IMR-90 (cell line): Measurements from ENCODE around the gene UBL7. TPM values are rescaled to one million over a fixed set of nuclear protein-coding genes. Genes with fewer than 3 reads are reported as not detected.

Experiments
- ATAC-seq: fragments of 200-7000 bp; cut with Tn5 transposase; 2 replicates; pipeline ENCODE4 v1.9.1; 2020; ENCODE audit warnings: low read depth, mild to moderate bottlenecking, moderate library complexity
- BruUV-seq: library from RNA; stranded (reverse); fragments of 400-500 nt; replicated peaks from 2 replicates; lab custom pipeline; 2021; lab: Mats Ljungman, UMichigan
- CTCF ChIA-PET: fragments of 300-600 bp; formaldehyde crosslinking; extraction: SDS; loops from one replicate; lab custom pipeline; 2021; ENCODE audit warnings: antibody characterized with exemption; lab: Yijun Ruan, JAX
- POLR2A ChIA-PET: fragments of 300-600 bp; sonication (Branson Sonifier 250); formaldehyde crosslinking; loops from one replicate; lab custom pipeline; 2022; ENCODE audit warnings: antibody characterized with exemption; ENCODE audit not compliant: unreplicated experiment; lab: Charles Lee
- DNase-seq: peaks from one replicate; pipeline ENCODE4 v3.0.0; 2013
- H2AFZ ChIP-seq: replicated peaks from 2 replicates; pipeline ENCODE3; 2013; ENCODE audit warnings: low read length, mild to moderate bottlenecking; ENCODE audit not compliant: poor library complexity
- H2AK5ac ChIP-seq: 2 replicates; pipeline ENCODE4 v1.6.1; 2013; ENCODE audit warnings: low read depth, low read length, inconsistent platforms
- H2AK9ac ChIP-seq: replicated peaks from 2 replicates; pipeline ENCODE3; 2013; ENCODE audit warnings: mild to moderate bottlenecking, low read depth, low read length, moderate library complexity; ENCODE audit not compliant: poor library complexity
- H2BK120ac ChIP-seq: 2 replicates; pipeline ENCODE4 v1.6.1; 2013; ENCODE audit warnings: low read depth, low read length, inconsistent platforms
- H2BK15ac ChIP-seq: 3 replicates; pipeline ENCODE4 v1.6.1; 2013; ENCODE audit warnings: low read depth, low read length, inconsistent platforms
- H2BK20ac ChIP-seq: 2 replicates; pipeline ENCODE4 v1.6.1; 2013; ENCODE audit warnings: low read depth, mild to moderate bottlenecking, inconsistent platforms, low read length, moderate library complexity
- H2BK5ac ChIP-seq: 2 replicates; pipeline ENCODE4 v1.6.1; 2013; ENCODE audit warnings: mild to moderate bottlenecking, low read depth, low read length, inconsistent platforms; ENCODE audit not compliant: poor library complexity, severe bottlenecking
- H3K14ac ChIP-seq: replicated peaks from 2 replicates; pipeline ENCODE4 v1.6.1; 2013; ENCODE audit warnings: low read depth, low read length, inconsistent platforms
- H3K18ac ChIP-seq: 2 replicates; pipeline ENCODE4 v1.6.1; 2013; ENCODE audit warnings: low read depth, low read length, control low read depth
- H3K23ac ChIP-seq: 2 replicates; pipeline ENCODE4 v1.6.1; 2013; ENCODE audit warnings: low read depth, low read length, inconsistent platforms
- H3K27ac ChIP-seq: 2 replicates; pipeline ENCODE4 v1.5.1; 2013; ENCODE audit warnings: mild to moderate bottlenecking, control low read depth, low read length; ENCODE audit not compliant: insufficient read depth
- H3K27me3 ChIP-seq: 2 replicates; pipeline ENCODE4 v1.6.1; 2013; ENCODE audit warnings: low read length; ENCODE audit not compliant: control insufficient read depth, insufficient read depth
- H3K36me3 ChIP-seq: 2 replicates; pipeline ENCODE4 v1.6.1; 2013; ENCODE audit warnings: low read length, mixed read lengths; ENCODE audit not compliant: control insufficient read depth, insufficient read depth
- H3K4ac ChIP-seq: 2 replicates; pipeline ENCODE4 v1.6.1; 2013; ENCODE audit warnings: low read depth, low read length, inconsistent platforms
- H3K4me1 ChIP-seq: 2 replicates; pipeline ENCODE4 v1.6.1; 2013; ENCODE audit warnings: low read length, mixed read lengths; ENCODE audit not compliant: control insufficient read depth, insufficient read depth
- H3K4me2 ChIP-seq: 2 replicates; pipeline ENCODE4 v1.6.1; 2013; ENCODE audit warnings: low read depth, mild to moderate bottlenecking, control low read depth, low read length, moderate library complexity
- H3K4me3 ChIP-seq: 2 replicates; pipeline ENCODE4 v1.5.1; 2013; ENCODE audit warnings: low read depth, mild to moderate bottlenecking, control low read depth, low read length, moderate library complexity; ENCODE audit not compliant: insufficient read depth
- H3K56ac ChIP-seq: 2 replicates; pipeline ENCODE4 v1.6.1; 2013; ENCODE audit warnings: low read length, inconsistent platforms; ENCODE audit not compliant: insufficient read depth; ENCODE audit errors: extremely low read depth
- H3K79me1 ChIP-seq, 2 experiments: 2 replicates each; pipeline ENCODE4 v1.6.1; 2013; ENCODE audit warnings: low read length in 2 of 2, inconsistent platforms in 1 of 2, low read depth in 1 of 2
- H3K9ac ChIP-seq: 2 replicates; pipeline ENCODE4 v1.6.1; 2013; ENCODE audit warnings: low read depth, low read length, control low read depth
- H3K9me1 ChIP-seq: 2 replicates; pipeline ENCODE4 v1.6.1; 2013; ENCODE audit warnings: low read length, inconsistent platforms; ENCODE audit not compliant: insufficient read depth
- H3K9me3 ChIP-seq: 2 replicates; pipeline ENCODE4 v1.6.1; 2013; ENCODE audit warnings: low read length; ENCODE audit not compliant: control insufficient read depth, insufficient read depth
- H4K20me1 ChIP-seq: 2 replicates; pipeline ENCODE4 v1.6.1; 2013; ENCODE audit warnings: low read length, inconsistent platforms; ENCODE audit not compliant: insufficient read depth
- H4K5ac ChIP-seq: 2 replicates; pipeline ENCODE4 v1.6.1; 2013; ENCODE audit warnings: mild to moderate bottlenecking, low read depth, low read length, control low read depth
- H4K8ac ChIP-seq, 2 experiments: 2 replicates each; pipeline ENCODE4 v1.6.1; 2013; ENCODE audit warnings: low read depth in 2 of 2, low read length in 2 of 2, control low read depth in 1 of 2, inconsistent platforms in 1 of 2
- H4K91ac ChIP-seq: 2 replicates; pipeline ENCODE4 v1.6.1; 2013; ENCODE audit warnings: low read depth, low read length, inconsistent platforms; ENCODE audit not compliant: insufficient read depth
- BHLHE40 ChIP-seq: fragments of 150-350 bp; IDR thresholded peaks from 2 replicates; pipeline ENCODE4 v1.6.1; 2016; ENCODE audit warnings: mild to moderate bottlenecking, low read depth, low read length
- FOS ChIP-seq: fragments of 150-350 bp; IDR thresholded peaks from 2 replicates; pipeline ENCODE4 v1.6.1; 2016; ENCODE audit warnings: low read depth, low read length
- MAFK ChIP-seq: IDR thresholded peaks from 2 replicates; pipeline ENCODE4 v1.6.1; 2012; ENCODE audit warnings: low read depth, low read length, improper control_type of control experiment
- MXI1 ChIP-seq: IDR thresholded peaks from 2 replicates; pipeline ENCODE4 v1.6.1; 2012; ENCODE audit warnings: low read depth, mild to moderate bottlenecking, low read length, moderate library complexity, borderline replicate concordance
- NFE2L2 ChIP-seq: fragments of 150-350 bp; IDR thresholded peaks from 2 replicates; pipeline ENCODE4 v1.6.1; 2016; ENCODE audit warnings: low read depth, mild to moderate bottlenecking, low read length
- POLR2A ChIP-seq: IDR thresholded peaks from 2 replicates; pipeline ENCODE4 v1.6.1; 2012; ENCODE audit warnings: mild to moderate bottlenecking, low read depth, low read length
- RAD21 ChIP-seq: IDR thresholded peaks from 2 replicates; pipeline ENCODE4 v1.6.1; 2012; ENCODE audit warnings: low read length, improper control_type of control experiment
- RFX5 ChIP-seq: IDR thresholded peaks from 2 replicates; pipeline ENCODE4 v1.8.0; 2012; ENCODE audit warnings: low read depth, mild to moderate bottlenecking, low read length, moderate library complexity
- SMC3 ChIP-seq: fragments of 150-350 bp; IDR thresholded peaks from 2 replicates; pipeline ENCODE4 v1.6.1; 2016; ENCODE audit warnings: low read depth, mild to moderate bottlenecking, antibody characterized with exemption, low read length, moderate library complexity
- WGBS, 2 experiments: methylation state at CpG; one replicate each; pipeline versions ENCODE4 v1.1.5 to v1.1.7; 2013; ENCODE audit warnings: missing lambda C conversion rate in 2 of 2; ENCODE audit not compliant: insufficient read length in 1 of 2; ENCODE audit errors: extremely low coverage in 2 of 2; 5-methylcytosine and 5-hydroxymethylcytosine counted together
- dilution Hi-C: fragments of 300-500 bp; cut with HindIII; formaldehyde crosslinking; loops from one replicate; pipeline ENCODE4 v1.14.3; 2018; ENCODE audit warnings: low sequenced_read_pairs; ENCODE audit not compliant: unreplicated experiment
- in situ Hi-C: fragments of 300-500 bp; cut with MboI; formaldehyde crosslinking; loops from 3 replicates; pipeline ENCODE4 v1.14.3; 2019; ENCODE audit warnings: low sequenced_read_pairs, inconsistent platforms, mixed read lengths
- intact Hi-C: fragments of 100-400 bp; cut with micrococcal nuclease; formaldehyde crosslinking; loops from 2 replicates; pipeline ENCODE4 v1.10.0; 2022
- polyA plus RNA-seq, 3 experiments: library from polyadenylated mRNA; depleted of rRNA; stranded (reverse); fragments of >200 nt; gene quantifications; 2 replicates each; pipeline ENCODE4 v1.2.3, GENCODE V29; 2012; ENCODE audit warnings: low replicate concordance in 1 of 3
- total RNA-seq: library from RNA; depleted of rRNA; stranded (reverse); fragments of >200 nt; gene quantifications from 2 replicates; pipeline ENCODE4 v1.2.3, GENCODE V29; 2012

Gene UBL7
- total and polyA plus RNA-seq, 2 of the 4 experiments (the other 2 are of a cell fraction) = 68.1 to 78.4 TPM

GRCh38 chr15:74443100-74443909 lies 17.7 kb downstream of the UBL7 start:
- BruUV-seq = no TSS peak

More at GRCh38 chr15:74443100-74443909, 17.7 kb downstream of the UBL7 start:
- ChIA-PET POLR2A (no interaction called here), CTCF (interaction anchor here (0.6 to 3.0 kb wide), 2 partner anchors 14 to 61 kb away, joined by 3 to 13 read pairs; no protein-coding TSS in a partner anchor)
- Histone ChIP-seq H3K4me3 (no peak overlapping the region), H3K4ac (peak overlapping the region; percentile 45; the same call in 1 of the 2 replicates), H2BK15ac (0 out of 3 replicates have a peak overlapping the region, but pooled peaks have one; percentile 46), H3K9me1 (peaks cover 15% of the 10 kb centered on the region), H3K56ac (no peak overlapping the region), H3K9ac (no peak overlapping the region), H3K4me2 (no peak overlapping the region), H2BK120ac (no peak overlapping the region), H4K91ac (peak overlapping the region; percentile 43; the same call in 1 of the 2 replicates), H3K36me3 (peaks cover 24% of the 10 kb centered on the region), H2AK5ac (peak overlapping the region; percentile 92; the same call in 1 of the 2 replicates), H3K4me1 (peaks cover 8% of the 10 kb centered on the region), H3K9me3 (no peaks in the 10 kb centered on the region), H2BK5ac (no peak overlapping the region), H3K18ac (no peak overlapping the region), H3K14ac (peak overlapping the region; percentile 60; the same call in 1 of the 2 replicates), H3K23ac (0 out of 2 replicates have a peak overlapping the region, but pooled peaks have one; percentile 29), H3K27me3 (no peaks in the 10 kb centered on the region), H3K79me1 (no peaks in the 10 kb centered on the region), H2AFZ (peak overlapping the region; percentile 11), H2BK20ac (no peak overlapping the region), H4K20me1 (no peaks in the 10 kb centered on the region), H4K8ac (peak overlapping the region; percentile 57 to 61; a peak in 2 of 4 replicates), H3K27ac (no peak overlapping the region), H4K5ac (no peak overlapping the region), H2AK9ac (peak overlapping the region; percentile 7)
- peak; percentile 59 for DNase-seq
- in situ Hi-C loops = no loop called here
- WGBS, 2 experiments = 83% methylated on average over 9 of the region's 14 CpGs; no CpG with 5 or more reads in 1 of the 2 experiments
- intact Hi-C loops = no loop called here
- TF ChIP-seq SMC3 (no peak), MAFK (no peak), BHLHE40 (no peak), NFE2L2 (no peak), MXI1 (no peak), RFX5 (no peak), POLR2A (no peak), FOS (no peak), RAD21 (no peak)
- peak; percentile 66 for ATAC-seq
- dilution Hi-C loops = no loop called here
